OCI-LY7 (cell line): ENCODE measurements around the gene NBEA. TPM values are rescaled to one million over a fixed set of nuclear protein-coding genes. Genes with fewer than 3 reads are reported as not detected.

ENCODE experiments used
- BruUV-seq: library from RNA; stranded (reverse); fragments of 400-500 nt; replicated peaks from 2 replicates; lab custom pipeline; 2021; lab: Mats Ljungman, UMichigan
- CTCF ChIA-PET: fragments of 300-600 bp; sonication (Branson Sonifier 250); formaldehyde crosslinking; loops from one replicate; lab custom pipeline; 2022; ENCODE audit warnings: antibody characterized with exemption; ENCODE audit not compliant: unreplicated experiment; lab: Charles Lee
- POLR2A ChIA-PET: fragments of 300-600 bp; sonication (Branson Sonifier 250); formaldehyde crosslinking; loops from one replicate; lab custom pipeline; 2022; ENCODE audit warnings: antibody characterized with exemption; lab: Charles Lee
- DNase-seq: peaks from one replicate; pipeline ENCODE4 v3.0.0-alpha.2; 2015; ENCODE audit warnings: low spot score
- H2AFZ ChIP-seq: fragments of 200-600 bp; sonication (generic), shearing (Covaris generic); 2 replicates; pipeline ENCODE4 v1.6.1; 2014; ENCODE audit warnings: mild to moderate bottlenecking, antibody characterized with exemption, low read length, moderate library complexity
- H3K27ac ChIP-seq: fragments of 200-600 bp; sonication (generic); 2 replicates; pipeline ENCODE4 v1.5.1; 2014; ENCODE audit warnings: mixed run types, low read depth, mild to moderate bottlenecking, moderate library complexity, low read length, inconsistent platforms; ENCODE audit not compliant: poor library complexity, severe bottlenecking
- H3K36me3 ChIP-seq: fragments of 200-600 bp; sonication (generic); 2 replicates; pipeline ENCODE4 v1.6.1; 2014; ENCODE audit warnings: mild to moderate bottlenecking, antibody characterized with exemption, low read length, moderate library complexity, mixed read lengths; ENCODE audit not compliant: insufficient read depth
- H3K4me1 ChIP-seq: fragments of 200-600 bp; sonication (generic); 2 replicates; pipeline ENCODE4 v1.5.1; 2014; ENCODE audit warnings: mild to moderate bottlenecking, low read length; ENCODE audit not compliant: insufficient read depth, poor library complexity, severe bottlenecking
- H3K4me2 ChIP-seq: fragments of 200-600 bp; sonication (generic); 2 replicates; pipeline ENCODE4 v1.6.1; 2014; ENCODE audit warnings: mild to moderate bottlenecking, low read length
- H3K4me3 ChIP-seq: fragments of 200-600 bp; sonication (generic); 2 replicates; pipeline ENCODE4 v1.5.1; 2014; ENCODE audit warnings: mild to moderate bottlenecking, low read depth, low read length; ENCODE audit not compliant: poor library complexity, severe bottlenecking
- H3K79me2 ChIP-seq: fragments of 200-600 bp; sonication (generic); 2 replicates; pipeline ENCODE4 v1.6.1; 2016; ENCODE audit warnings: low read depth, mild to moderate bottlenecking, low read length, moderate library complexity, mixed read lengths; ENCODE audit not compliant: insufficient read depth
- H3K9me2 ChIP-seq: fragments of 200-600 bp; sonication (generic); 2 replicates; pipeline ENCODE4 v1.6.1; 2016; ENCODE audit warnings: mild to moderate bottlenecking, low read length, mixed read lengths; ENCODE audit not compliant: insufficient read depth
- H3K9me3 ChIP-seq: fragments of 200-600 bp; sonication (generic); 2 replicates; pipeline ENCODE4 v1.6.1; 2014; ENCODE audit warnings: mild to moderate bottlenecking, mixed run types, low read length, mixed read lengths
- H4K20me1 ChIP-seq: fragments of 200-600 bp; sonication (generic); 2 replicates; pipeline ENCODE4 v1.6.1; 2014; ENCODE audit warnings: mild to moderate bottlenecking, antibody characterized with exemption, low read length, moderate library complexity, mixed read lengths; ENCODE audit not compliant: insufficient read depth
- EZH2phosphoT487 ChIP-seq: fragments of 200-600 bp; sonication (generic); IDR thresholded peaks from 2 replicates; pipeline ENCODE4 v1.6.1; 2018; ENCODE audit warnings: low read depth, borderline replicate concordance, mild to moderate bottlenecking, mixed run types, antibody characterized with exemption, low read length, moderate library complexity, mixed read lengths
- intact Hi-C: fragments of 100-400 bp; cut with micrococcal nuclease; formaldehyde crosslinking; loops from one replicate; pipeline ENCODE4 v1.10.0; 2022; ENCODE audit not compliant: unreplicated experiment
- total RNA-seq, 2 experiments: library from RNA; depleted of rRNA in 1 of 2; stranded (reverse); fragments of >200 nt in 1 of 2; shearing (Covaris generic) in 1 of 2; gene quantifications; 2 replicates each; pipeline ENCODE4 v1.2.3, GENCODE V29; 2014 to 2022
- TF ChIP-seq, protein P1 (sequence below): fragments of 200-600 bp; sonication (generic); conservative IDR thresholded peaks from 2 replicates; pipeline ENCODE4 v1.5.1; 2014; ENCODE audit warnings: mild to moderate bottlenecking, antibody characterized with exemption, low read length, moderate library complexity, mixed read lengths

NBEA gene
- total RNA-seq, 2 experiments from 2014 or later, result 3.6 to 11.0 TPM

DNA sequence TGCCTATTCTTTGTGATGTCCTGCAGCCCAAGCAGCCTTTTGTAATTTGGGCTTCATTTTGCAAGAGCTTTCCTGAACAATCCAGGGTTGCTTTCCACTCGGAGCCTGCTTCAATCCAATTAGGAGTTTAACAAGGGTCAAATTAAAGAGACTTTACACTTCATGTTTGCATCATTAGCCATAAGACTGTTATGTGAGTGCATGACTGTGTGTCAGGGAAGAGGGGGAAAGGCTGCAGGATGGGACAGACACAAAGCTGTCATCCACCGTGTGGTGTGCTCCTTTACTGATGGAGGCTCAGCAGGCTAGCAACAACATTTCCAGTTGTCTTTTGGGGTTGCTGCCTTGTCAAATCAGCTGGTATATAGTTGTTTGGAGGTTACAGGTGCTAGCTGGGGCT, 558.1 kb downstream of the NBEA start:
- H3K9me2 ChIP-seq, result no peaks in the 10 kb centered on the region
- BruUV-seq, result no TSS peak
- H3K27ac ChIP-seq, result no peak overlapping the region
- H3K4me1 ChIP-seq, result no peaks in the 10 kb centered on the region
- TF ChIP-seq, protein P1, sequence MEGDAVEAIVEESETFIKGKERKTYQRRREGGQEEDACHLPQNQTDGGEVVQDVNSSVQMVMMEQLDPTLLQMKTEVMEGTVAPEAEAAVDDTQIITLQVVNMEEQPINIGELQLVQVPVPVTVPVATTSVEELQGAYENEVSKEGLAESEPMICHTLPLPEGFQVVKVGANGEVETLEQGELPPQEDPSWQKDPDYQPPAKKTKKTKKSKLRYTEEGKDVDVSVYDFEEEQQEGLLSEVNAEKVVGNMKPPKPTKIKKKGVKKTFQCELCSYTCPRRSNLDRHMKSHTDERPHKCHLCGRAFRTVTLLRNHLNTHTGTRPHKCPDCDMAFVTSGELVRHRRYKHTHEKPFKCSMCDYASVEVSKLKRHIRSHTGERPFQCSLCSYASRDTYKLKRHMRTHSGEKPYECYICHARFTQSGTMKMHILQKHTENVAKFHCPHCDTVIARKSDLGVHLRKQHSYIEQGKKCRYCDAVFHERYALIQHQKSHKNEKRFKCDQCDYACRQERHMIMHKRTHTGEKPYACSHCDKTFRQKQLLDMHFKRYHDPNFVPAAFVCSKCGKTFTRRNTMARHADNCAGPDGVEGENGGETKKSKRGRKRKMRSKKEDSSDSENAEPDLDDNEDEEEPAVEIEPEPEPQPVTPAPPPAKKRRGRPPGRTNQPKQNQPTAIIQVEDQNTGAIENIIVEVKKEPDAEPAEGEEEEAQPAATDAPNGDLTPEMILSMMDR, result no peak
- TF ChIP-seq EZH2phosphoT487, result no peak
- H3K9me3 ChIP-seq, result no peaks in the 10 kb centered on the region
- ChIA-PET POLR2A (interaction anchor here (1.1 to 1.2 kb wide), 2 partner anchors 10 to 11 kb away, joined by 3 read pairs; no protein-coding TSS in a partner anchor), CTCF (no interaction called here)
- intact Hi-C loops, result no loop called here
- no peak overlapping the region for H3K4me3 ChIP-seq
- no peaks in the 10 kb centered on the region for H3K79me2 ChIP-seq
- H3K4me2 ChIP-seq, result no peak overlapping the region
- no peak overlapping the region for H2AFZ ChIP-seq
- no peaks in the 10 kb centered on the region for H3K36me3 ChIP-seq
- H4K20me1 ChIP-seq, result no peaks in the 10 kb centered on the region
- DNase-seq, result no peak

DNA sequence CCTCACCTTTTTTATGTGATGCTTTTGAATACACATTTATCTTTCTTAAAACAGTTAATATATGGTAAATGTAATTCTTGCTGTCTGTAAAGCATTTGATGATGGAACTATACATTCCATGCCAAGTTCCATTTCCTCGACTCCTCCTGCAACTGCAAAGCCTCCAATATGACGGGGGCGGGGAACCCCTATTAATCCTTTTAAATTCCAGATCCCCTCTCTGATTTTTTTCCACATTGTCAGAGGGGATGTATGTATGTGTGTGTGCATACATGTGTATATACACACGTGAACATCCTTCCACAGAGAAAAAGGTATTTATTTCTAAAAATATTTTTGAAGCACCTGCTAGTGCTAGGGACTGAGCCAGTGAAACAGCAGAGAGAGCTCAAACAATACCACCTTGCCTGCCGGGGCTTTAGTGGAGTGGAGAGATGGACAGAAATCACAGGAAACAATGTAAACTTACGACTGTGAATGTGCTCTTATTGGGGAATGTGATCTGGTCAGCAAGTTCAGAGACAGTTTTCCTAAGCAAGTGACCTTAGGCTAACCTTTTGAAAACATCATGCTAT, 559.7 kb downstream of the NBEA start:
- H2AFZ ChIP-seq, result no peak overlapping the region
- no TSS peak for BruUV-seq
- H3K36me3 ChIP-seq, result no peaks in the 10 kb centered on the region
- no peak for DNase-seq
- H3K79me2 ChIP-seq, result no peaks in the 10 kb centered on the region
- H3K9me2 ChIP-seq, result no peaks in the 10 kb centered on the region
- no peaks in the 10 kb centered on the region for H4K20me1 ChIP-seq
- intact Hi-C loops, result no loop called here
- ChIA-PET CTCF (no interaction called here), POLR2A (no interaction called here)
- no peak overlapping the region for H3K27ac ChIP-seq
- H3K9me3 ChIP-seq, result no peaks in the 10 kb centered on the region
- no peaks in the 10 kb centered on the region for H3K4me1 ChIP-seq
- TF ChIP-seq, protein P1, result no peak
- TF ChIP-seq EZH2phosphoT487, result no peak
- no peak overlapping the region for H3K4me3 ChIP-seq
- H3K4me2 ChIP-seq, result no peak overlapping the region

DNA sequence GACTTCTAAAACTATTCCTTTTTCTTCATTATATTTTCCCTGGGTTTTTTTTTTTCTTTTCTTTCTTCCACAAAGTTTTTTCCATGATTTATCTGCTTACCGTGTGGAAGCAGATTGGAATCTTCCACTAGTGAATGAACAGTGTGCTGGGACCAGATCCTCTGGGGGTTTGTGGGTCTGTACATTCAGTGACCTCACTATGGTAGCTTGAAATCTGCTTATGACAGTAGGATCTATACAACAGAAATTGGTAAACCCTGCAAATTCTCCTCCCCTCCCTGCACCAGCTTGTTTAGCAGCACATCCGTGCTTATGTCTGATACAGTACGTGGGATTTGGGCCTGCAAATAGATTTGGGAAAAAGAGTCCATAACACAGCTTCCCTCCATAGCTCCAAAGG, 560.4 kb downstream of the NBEA start:
- TF ChIP-seq, protein P1, result no peak
- TF ChIP-seq EZH2phosphoT487, result no peak

More for the DNA sequence above, 560.4 kb downstream of the NBEA start:
- H3K27ac ChIP-seq, result no peak overlapping the region
- intact Hi-C loops, result no loop called here
- no peak for DNase-seq
- no peaks in the 10 kb centered on the region for H3K79me2 ChIP-seq
- no peak overlapping the region for H3K4me2 ChIP-seq
- no peaks in the 10 kb centered on the region for H3K9me3 ChIP-seq
- H3K36me3 ChIP-seq, result no peaks in the 10 kb centered on the region
- no peak overlapping the region for H3K4me3 ChIP-seq
- no peak overlapping the region for H2AFZ ChIP-seq
- ChIA-PET CTCF (no interaction called here), POLR2A (interaction anchor here (0.8 kb wide), 1 partner anchor 50 kb away, joined by 3 read pairs; no protein-coding TSS in a partner anchor)
- H3K9me2 ChIP-seq, result no peaks in the 10 kb centered on the region
- no TSS peak for BruUV-seq
- H4K20me1 ChIP-seq, result no peaks in the 10 kb centered on the region
- H3K4me1 ChIP-seq, result no peaks in the 10 kb centered on the region
